GM19328 (cell line): ENCODE data around the gene TRMT2B.
"Not testable (repeated sequence)": the region's sequence is repeated elsewhere in the genome, so short reads cannot be mapped to it uniquely, and the experiment has no call there.

ENCODE experiments used
- ATAC-seq: cut with Tn5 transposase; IDR thresholded peaks from one replicate; pipeline ENCODE4 v1.9.1; 2021; ENCODE audit warnings: mild to moderate bottlenecking, moderate library complexity; ENCODE audit not compliant: unreplicated experiment

The TRMT2B gene

GRCh38 chrX:101009090-101009489, 42.8 kb downstream of the TRMT2B start:
- no peak for ATAC-seq

- no peak for ATAC-seq
These were observed 52.5 kb downstream of the TRMT2B start for GRCh38 chrX:100999451-100999850.

GRCh38 chrX:100995469-100995868, 56.4 kb downstream of the TRMT2B start:
- ATAC-seq: no peak

GRCh38 chrX:100994352-100995281, 57.3 kb downstream of the TRMT2B start:
- ATAC-seq: no peak

- ATAC-seq: no peak
These were observed 61.8 kb downstream of the TRMT2B start for GRCh38 chrX:100990139-100990538.

- no peak for ATAC-seq
These were observed 67.1 kb downstream of the TRMT2B start for GRCh38 chrX:100984818-100985217.

- not testable (repeated sequence) for ATAC-seq
These were observed 70.4 kb downstream of the TRMT2B start for GRCh38 chrX:100981498-100981845.

- no peak for ATAC-seq
These were observed 71.1 kb downstream of the TRMT2B start for GRCh38 chrX:100980608-100981497.

- no peak for ATAC-seq
These were observed 71.9 kb downstream of the TRMT2B start for GRCh38 chrX:100979881-100980607.

GRCh38 chrX:100976211-100976610, 75.7 kb downstream of the TRMT2B start:
- no peak for ATAC-seq

GRCh38 chrX:100975212-100975611, 76.7 kb downstream of the TRMT2B start:
- no peak for ATAC-seq

- ATAC-seq: no peak
These were observed 78.5 kb downstream of the TRMT2B start for GRCh38 chrX:100973411-100973810.

- ATAC-seq: no peak
These were observed 82.0 kb downstream of the TRMT2B start for GRCh38 chrX:100969936-100970335.

- ATAC-seq: no peak
These were observed 82.5 kb downstream of the TRMT2B start, which contains the start of gene ARL13A for GRCh38 chrX:100969408-100969807. ARL13A (plus strand) TSS chrX:100969708; CDS start chrX:100973690, 3,982 bp downstream.

GRCh38 chrX:100964362-100964761, 87.5 kb downstream of the TRMT2B start:
- ATAC-seq: no peak

- no peak for ATAC-seq
These were observed 89.1 kb downstream of the TRMT2B start for GRCh38 chrX:100962811-100963210.
